ENCODE measurements around the gene TP53I11. TPM values are rescaled to one million over a fixed set of nuclear protein-coding genes. Genes with fewer than 3 reads are reported as not detected.

TP53I11 gene
- total RNA-seq, 1 experiment from 2014 or later = 46.9 TPM

DNA sequence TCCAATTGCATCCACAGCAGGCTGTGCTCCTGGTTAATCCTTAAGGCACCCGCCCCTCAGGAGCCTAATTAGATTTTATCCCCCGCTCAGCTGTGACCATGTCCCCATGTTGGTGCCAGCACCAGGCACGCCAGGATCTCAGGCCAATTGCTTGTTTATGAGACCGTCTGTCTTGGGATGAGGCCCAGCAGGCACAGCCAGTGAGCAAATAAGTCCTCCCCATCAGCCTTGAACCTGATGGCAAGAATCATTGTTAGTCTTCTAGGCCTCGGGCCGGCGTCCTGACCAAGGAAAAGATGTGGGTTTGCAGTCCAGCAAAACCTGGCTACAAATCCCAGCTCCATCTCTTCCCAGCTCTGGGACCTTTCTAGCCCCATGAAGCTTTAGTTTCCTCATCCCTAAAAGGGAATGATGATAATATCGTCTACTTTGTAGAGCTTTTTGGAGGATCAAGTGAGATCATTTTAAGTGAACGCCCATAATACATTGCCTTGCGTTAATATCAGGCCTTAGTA, 57.3 kb downstream of the TP53I11 start:
- Histone ChIP-seq H3K4me2 (ENCODE audit: low read length) (no peak overlapping the region), H2AFZ (ENCODE audit: low read depth, low read length, poor library complexity, severe bottlenecking) (no peak overlapping the region), H3K36me3 (ENCODE audit: control insufficient read depth in 1 of 2, insufficient read depth in 2 of 2, low read length in 2 of 2) (no peaks in the 10 kb centered on the region), H3K9me3 (ENCODE audit: control insufficient read depth in 1 of 2, insufficient read depth in 1 of 2, low read depth in 1 of 2, low read length in 2 of 2) (no peaks in the 10 kb centered on the region), H3K27me3 (ENCODE audit: insufficient read depth, low read length) (no peaks in the 10 kb centered on the region), H3K9me2 (ENCODE audit: insufficient read depth) (no peaks in the 10 kb centered on the region), H3K4me3 (replicated peaks in 1 of 2; ENCODE audit: low read depth in 1 of 2, low read length in 2 of 2) (no peak overlapping the region), H4K20me1 (ENCODE audit: insufficient read depth) (no peaks in the 10 kb centered on the region), H3K79me2 (ENCODE audit: insufficient read depth, low read length) (no peaks in the 10 kb centered on the region), H3K4me1 (ENCODE audit: control insufficient read depth in 1 of 2, insufficient read depth in 2 of 2, low read length in 2 of 2) (no peaks in the 10 kb centered on the region), H3K27ac (ENCODE audit: low read depth, low read length) (no peak overlapping the region), H3K9ac (ENCODE audit: low read length) (no peak overlapping the region)
- no peak for DNase-seq (ENCODE audit: low read depth, low spot score)
- intact Hi-C loops (cut with micrococcal nuclease) = loop anchor here (5.0 kb wide), 2 partner anchors 116 to 166 kb away; partner anchors contain the start of gene TSPAN18
- ChIA-PET POLR2A (no interaction called here), CTCF (interaction anchor here (0.9 to 2.2 kb wide), 4 partner anchors 17 to 276 kb away, joined by 3 to 10 read pairs (median 5); no protein-coding TSS in a partner anchor), RAD21 (ENCODE audit: low non-redundant PET in 1 of 2, low total read pairs in 2 of 2, uncharacterized antibody in 2 of 2, unreplicated experiment in 2 of 2) (no interaction called here)
- ATAC-seq = no peak
- TF ChIP-seq ZNF274 (IDR thresholded peaks at IDR 0.05; ENCODE audit: low read depth, low read length) (no peak), SRF (IDR thresholded peaks at IDR 0.05; ENCODE audit: low read depth) (no peak), CEBPB (IDR thresholded peaks at IDR 0.05; ENCODE audit: low read depth) (no peak), YY1 (IDR thresholded peaks at IDR 0.05; ENCODE audit: extremely low read depth, insufficient replicate concordance, low read depth, low read length) (no peak), TCF7L2 (IDR thresholded peaks at IDR 0.05; ENCODE audit: borderline replicate concordance, extremely low read depth, insufficient read depth, insufficient read length) (no peak), JUND (IDR thresholded peaks at IDR 0.05) (no peak), POLR2A (IDR thresholded peaks at IDR 0.05; ENCODE audit: borderline replicate concordance, extremely low read depth, insufficient read depth, insufficient read length) (no peak)
- BruUV-seq (replicated peaks) = no TSS peak

DNA sequence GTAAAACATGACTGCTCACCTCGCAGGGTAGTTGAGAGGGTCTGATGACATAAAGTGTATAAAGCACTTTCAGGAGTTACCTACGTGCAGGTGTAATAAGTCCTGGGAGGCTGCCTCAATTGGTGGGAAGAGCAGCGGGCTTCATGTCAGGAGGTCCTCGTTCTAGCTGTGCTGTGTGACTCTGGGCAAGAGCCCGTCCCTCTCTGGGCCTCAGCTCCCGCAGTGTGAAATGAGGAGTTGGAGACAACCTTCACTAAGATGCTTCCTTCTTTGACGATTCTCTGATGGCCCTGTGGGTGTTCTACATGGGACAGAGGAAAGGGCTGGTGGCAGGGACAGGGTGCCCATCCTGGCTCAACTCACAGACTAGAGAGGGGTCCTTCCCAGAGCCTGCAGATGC, 57.8 kb downstream of the TP53I11 start:
- Histone ChIP-seq H3K9me2 (ENCODE audit: insufficient read depth) (no peaks in the 10 kb centered on the region), H3K4me3 (replicated peaks in 1 of 2; ENCODE audit: low read depth in 1 of 2, low read length in 2 of 2) (no peak overlapping the region), H4K20me1 (ENCODE audit: insufficient read depth) (no peaks in the 10 kb centered on the region), H3K4me1 (ENCODE audit: control insufficient read depth in 1 of 2, insufficient read depth in 2 of 2, low read length in 2 of 2) (no peaks in the 10 kb centered on the region), H3K9me3 (ENCODE audit: control insufficient read depth in 1 of 2, insufficient read depth in 1 of 2, low read depth in 1 of 2, low read length in 2 of 2) (no peaks in the 10 kb centered on the region), H2AFZ (ENCODE audit: low read depth, low read length, poor library complexity, severe bottlenecking) (no peak overlapping the region), H3K27me3 (ENCODE audit: insufficient read depth, low read length) (no peaks in the 10 kb centered on the region), H3K79me2 (ENCODE audit: insufficient read depth, low read length) (no peaks in the 10 kb centered on the region), H3K36me3 (ENCODE audit: control insufficient read depth in 1 of 2, insufficient read depth in 2 of 2, low read length in 2 of 2) (no peaks in the 10 kb centered on the region), H3K9ac (ENCODE audit: low read length) (no peak overlapping the region), H3K27ac (ENCODE audit: low read depth, low read length) (no peak overlapping the region), H3K4me2 (ENCODE audit: low read length) (no peak overlapping the region)
- no TSS peak for BruUV-seq (replicated peaks)
- intact Hi-C loops (cut with micrococcal nuclease) = loop anchor here (5.0 kb wide), 2 partner anchors 116 to 166 kb away; partner anchors contain the start of gene TSPAN18
- ChIA-PET CTCF (interaction anchor here (0.9 to 2.2 kb wide), 4 partner anchors 17 to 276 kb away, joined by 3 to 10 read pairs (median 5); no protein-coding TSS in a partner anchor), RAD21 (ENCODE audit: low non-redundant PET in 1 of 2, low total read pairs in 2 of 2, uncharacterized antibody in 2 of 2, unreplicated experiment in 2 of 2) (no interaction called here), POLR2A (no interaction called here)
- DNase-seq (ENCODE audit: low read depth, low spot score) (no peak), ATAC-seq (no peak)
- TF ChIP-seq CBX3 (IDR thresholded peaks at IDR 0.05; ENCODE audit: low read depth) (no peak), ZFX (IDR thresholded peaks at IDR 0.05) (no peak), ZNF274 (IDR thresholded peaks at IDR 0.05; ENCODE audit: low read depth, low read length) (no peak), RAD21 (IDR thresholded peaks at IDR 0.05; ENCODE audit: low read depth) (no peak), EZH2phosphoT487 (IDR thresholded peaks at IDR 0.05; ENCODE audit: borderline replicate concordance) (no peak), FOSL1 (IDR thresholded peaks at IDR 0.05; ENCODE audit: low read depth) (no peak), SP1 (IDR thresholded peaks at IDR 0.05; ENCODE audit: low read depth) (no peak), YY1 (IDR thresholded peaks at IDR 0.05; ENCODE audit: extremely low read depth, insufficient replicate concordance, low read depth, low read length) (no peak), SIN3A (IDR thresholded peaks at IDR 0.05; ENCODE audit: low read depth) (no peak), CEBPB (IDR thresholded peaks at IDR 0.05; ENCODE audit: low read depth) (no peak), TCF7L2 (IDR thresholded peaks at IDR 0.05; ENCODE audit: borderline replicate concordance, extremely low read depth, insufficient read depth, insufficient read length) (no peak)
- TF ChIP-seq, protein P1, sequence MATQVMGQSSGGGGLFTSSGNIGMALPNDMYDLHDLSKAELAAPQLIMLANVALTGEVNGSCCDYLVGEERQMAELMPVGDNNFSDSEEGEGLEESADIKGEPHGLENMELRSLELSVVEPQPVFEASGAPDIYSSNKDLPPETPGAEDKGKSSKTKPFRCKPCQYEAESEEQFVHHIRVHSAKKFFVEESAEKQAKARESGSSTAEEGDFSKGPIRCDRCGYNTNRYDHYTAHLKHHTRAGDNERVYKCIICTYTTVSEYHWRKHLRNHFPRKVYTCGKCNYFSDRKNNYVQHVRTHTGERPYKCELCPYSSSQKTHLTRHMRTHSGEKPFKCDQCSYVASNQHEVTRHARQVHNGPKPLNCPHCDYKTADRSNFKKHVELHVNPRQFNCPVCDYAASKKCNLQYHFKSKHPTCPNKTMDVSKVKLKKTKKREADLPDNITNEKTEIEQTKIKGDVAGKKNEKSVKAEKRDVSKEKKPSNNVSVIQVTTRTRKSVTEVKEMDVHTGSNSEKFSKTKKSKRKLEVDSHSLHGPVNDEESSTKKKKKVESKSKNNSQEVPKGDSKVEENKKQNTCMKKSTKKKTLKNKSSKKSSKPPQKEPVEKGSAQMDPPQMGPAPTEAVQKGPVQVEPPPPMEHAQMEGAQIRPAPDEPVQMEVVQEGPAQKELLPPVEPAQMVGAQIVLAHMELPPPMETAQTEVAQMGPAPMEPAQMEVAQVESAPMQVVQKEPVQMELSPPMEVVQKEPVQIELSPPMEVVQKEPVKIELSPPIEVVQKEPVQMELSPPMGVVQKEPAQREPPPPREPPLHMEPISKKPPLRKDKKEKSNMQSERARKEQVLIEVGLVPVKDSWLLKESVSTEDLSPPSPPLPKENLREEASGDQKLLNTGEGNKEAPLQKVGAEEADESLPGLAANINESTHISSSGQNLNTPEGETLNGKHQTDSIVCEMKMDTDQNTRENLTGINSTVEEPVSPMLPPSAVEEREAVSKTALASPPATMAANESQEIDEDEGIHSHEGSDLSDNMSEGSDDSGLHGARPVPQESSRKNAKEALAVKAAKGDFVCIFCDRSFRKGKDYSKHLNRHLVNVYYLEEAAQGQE (IDR thresholded peaks at IDR 0.05; ENCODE audit: low read depth) = no peak
- TF ChIP-seq, protein P2, sequence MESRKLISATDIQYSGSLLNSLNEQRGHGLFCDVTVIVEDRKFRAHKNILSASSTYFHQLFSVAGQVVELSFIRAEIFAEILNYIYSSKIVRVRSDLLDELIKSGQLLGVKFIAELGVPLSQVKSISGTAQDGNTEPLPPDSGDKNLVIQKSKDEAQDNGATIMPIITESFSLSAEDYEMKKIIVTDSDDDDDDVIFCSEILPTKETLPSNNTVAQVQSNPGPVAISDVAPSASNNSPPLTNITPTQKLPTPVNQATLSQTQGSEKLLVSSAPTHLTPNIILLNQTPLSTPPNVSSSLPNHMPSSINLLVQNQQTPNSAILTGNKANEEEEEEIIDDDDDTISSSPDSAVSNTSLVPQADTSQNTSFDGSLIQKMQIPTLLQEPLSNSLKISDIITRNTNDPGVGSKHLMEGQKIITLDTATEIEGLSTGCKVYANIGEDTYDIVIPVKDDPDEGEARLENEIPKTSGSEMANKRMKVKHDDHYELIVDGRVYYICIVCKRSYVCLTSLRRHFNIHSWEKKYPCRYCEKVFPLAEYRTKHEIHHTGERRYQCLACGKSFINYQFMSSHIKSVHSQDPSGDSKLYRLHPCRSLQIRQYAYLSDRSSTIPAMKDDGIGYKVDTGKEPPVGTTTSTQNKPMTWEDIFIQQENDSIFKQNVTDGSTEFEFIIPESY (IDR thresholded peaks at IDR 0.05; ENCODE audit: extremely low read depth, insufficient replicate concordance, low read length) = no peak

Measured in HCT116 (cell line).